ENCODE results near the gene ITGA1. TPM values are rescaled to one million over a fixed set of nuclear protein-coding genes. Genes with fewer than 3 reads are reported as not detected.

Gene ITGA1
- total and polyA plus RNA-seq, 9 donors: 4.9 to 41.2 (median 14.7) TPM

DNA sequence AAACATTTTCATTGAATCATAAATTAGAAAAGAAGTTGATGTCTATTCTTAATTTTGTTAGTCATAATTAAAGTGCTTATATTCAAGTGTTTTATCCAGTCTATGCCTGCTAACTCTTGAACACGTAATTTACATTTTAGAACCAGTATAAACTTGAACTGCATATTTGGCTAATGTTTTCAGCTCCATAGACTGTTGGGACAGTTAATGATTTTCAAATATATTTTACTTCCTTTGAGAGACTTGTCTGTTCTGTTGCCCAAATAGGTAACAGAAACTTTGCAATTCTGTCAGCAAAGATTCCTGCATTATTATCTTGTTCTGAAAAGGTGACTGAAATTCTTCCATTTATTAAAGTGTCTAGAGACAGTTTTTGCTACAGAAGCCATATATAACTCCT is 209.3 kb downstream of the ITGA1 start:
- no peaks in the 10 kb centered on the region for H3K9me3 ChIP-seq
- no peak for DNase-seq
- intact Hi-C loops (cut with DNase I): no loop called here
- WGBS, 3 donors: 45 to 63% (median 51%) methylated on average over 1 of the region's 1 CpG
- H3K4me3 ChIP-seq: no peak overlapping the region
- no peak overlapping the region for H3K27ac ChIP-seq
- no peaks in the 10 kb centered on the region for H3K36me3 ChIP-seq
- H3K27me3 ChIP-seq: no peaks in the 10 kb centered on the region
- H3K4me1 ChIP-seq (ENCODE audit: insufficient read depth): no peaks in the 10 kb centered on the region
- no peak for TF ChIP-seq POLR2A (IDR thresholded peaks at IDR 0.05)

DNA sequence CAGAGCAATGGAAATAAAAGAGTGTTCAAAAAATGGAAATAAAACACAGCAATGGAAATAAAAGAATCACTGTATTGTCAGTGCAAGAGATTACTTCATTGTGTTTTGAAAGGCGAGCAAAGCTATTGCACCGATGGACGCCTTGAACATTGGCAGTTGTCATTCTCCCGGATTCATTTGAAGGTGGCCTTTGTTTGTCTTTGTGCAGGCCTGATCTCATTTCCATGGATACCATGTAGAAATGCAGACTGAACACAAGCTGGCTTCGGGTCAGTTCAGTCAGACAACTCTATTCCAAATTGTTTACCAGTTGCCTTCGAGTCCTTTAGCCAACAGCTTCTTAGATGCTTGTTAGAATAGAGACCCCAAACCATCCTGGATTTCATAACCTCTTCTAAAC is 209.7 kb downstream of the ITGA1 start:
- Histone ChIP-seq H3K36me3 (no peaks in the 10 kb centered on the region), H3K9me3 (no peaks in the 10 kb centered on the region), H3K4me3 (no peak overlapping the region), H3K27ac (no peak overlapping the region), H3K4me1 (ENCODE audit: insufficient read depth) (no peaks in the 10 kb centered on the region), H3K27me3 (no peaks in the 10 kb centered on the region)
- 83 to 92% (median 84%) methylated on average over 6 of the region's 6 CpGs for WGBS, 3 donors
- TF ChIP-seq POLR2A (IDR thresholded peaks at IDR 0.05) (no peak), EP300 (IDR thresholded peaks at IDR 0.05) (no peak)
- TF ChIP-seq, protein P1, sequence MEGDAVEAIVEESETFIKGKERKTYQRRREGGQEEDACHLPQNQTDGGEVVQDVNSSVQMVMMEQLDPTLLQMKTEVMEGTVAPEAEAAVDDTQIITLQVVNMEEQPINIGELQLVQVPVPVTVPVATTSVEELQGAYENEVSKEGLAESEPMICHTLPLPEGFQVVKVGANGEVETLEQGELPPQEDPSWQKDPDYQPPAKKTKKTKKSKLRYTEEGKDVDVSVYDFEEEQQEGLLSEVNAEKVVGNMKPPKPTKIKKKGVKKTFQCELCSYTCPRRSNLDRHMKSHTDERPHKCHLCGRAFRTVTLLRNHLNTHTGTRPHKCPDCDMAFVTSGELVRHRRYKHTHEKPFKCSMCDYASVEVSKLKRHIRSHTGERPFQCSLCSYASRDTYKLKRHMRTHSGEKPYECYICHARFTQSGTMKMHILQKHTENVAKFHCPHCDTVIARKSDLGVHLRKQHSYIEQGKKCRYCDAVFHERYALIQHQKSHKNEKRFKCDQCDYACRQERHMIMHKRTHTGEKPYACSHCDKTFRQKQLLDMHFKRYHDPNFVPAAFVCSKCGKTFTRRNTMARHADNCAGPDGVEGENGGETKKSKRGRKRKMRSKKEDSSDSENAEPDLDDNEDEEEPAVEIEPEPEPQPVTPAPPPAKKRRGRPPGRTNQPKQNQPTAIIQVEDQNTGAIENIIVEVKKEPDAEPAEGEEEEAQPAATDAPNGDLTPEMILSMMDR (IDR thresholded peaks at IDR 0.05): no peak
- intact Hi-C loops (cut with DNase I): no loop called here
- DNase-seq: no peak

DNA sequence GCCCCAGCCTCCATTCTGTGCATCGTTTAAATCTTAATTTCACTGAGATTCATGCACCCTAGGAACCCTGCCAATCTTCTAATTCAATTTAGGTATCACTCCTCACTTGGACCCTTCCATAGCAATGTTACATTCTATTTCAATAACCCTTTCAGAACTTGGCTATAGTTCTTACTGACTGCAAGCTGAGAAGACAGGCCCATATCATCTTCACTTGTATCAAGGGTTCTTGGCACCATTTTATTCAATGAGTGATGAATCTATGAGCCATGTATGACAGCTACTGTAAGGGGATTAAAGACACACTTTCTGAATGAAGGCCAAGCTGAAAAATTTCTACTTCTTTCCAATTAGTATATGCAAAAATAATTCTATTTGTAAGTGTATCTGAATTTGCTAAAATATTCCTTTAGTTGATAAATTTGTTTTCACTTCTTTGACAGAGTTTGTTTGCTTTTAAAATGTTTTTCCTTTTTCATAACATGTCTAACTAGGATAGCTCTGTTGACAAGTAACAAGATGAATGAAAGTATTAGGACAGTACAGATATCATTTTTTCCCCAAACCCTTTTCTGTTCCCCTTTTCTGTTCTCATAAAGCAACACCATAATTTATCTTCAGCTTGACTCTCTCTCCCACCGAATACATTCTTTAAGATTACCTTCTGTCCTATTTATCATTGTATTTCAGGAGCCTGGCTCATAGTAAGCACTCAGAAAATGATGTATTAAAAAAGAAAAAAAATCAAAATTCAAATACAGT is 211.0 kb downstream of the ITGA1 start:
- H3K4me1 ChIP-seq (ENCODE audit: insufficient read depth): no peaks in the 10 kb centered on the region
- intact Hi-C loops (cut with DNase I): no loop called here
- H3K9me3 ChIP-seq: no peaks in the 10 kb centered on the region
- DNase-seq: no peak
- WGBS, 3 donors: 74 to 86% (median 82%) methylated on average over 2 of the region's 2 CpGs
- H3K4me3 ChIP-seq: no peak overlapping the region
- H3K36me3 ChIP-seq: no peaks in the 10 kb centered on the region
- no peaks in the 10 kb centered on the region for H3K27me3 ChIP-seq
- no peak overlapping the region for H3K27ac ChIP-seq
- TF ChIP-seq, protein P1 (IDR thresholded peaks at IDR 0.05): no peak
- no peak for TF ChIP-seq POLR2A (IDR thresholded peaks at IDR 0.05)
- TF ChIP-seq EP300 (IDR thresholded peaks at IDR 0.05): no peak

DNA sequence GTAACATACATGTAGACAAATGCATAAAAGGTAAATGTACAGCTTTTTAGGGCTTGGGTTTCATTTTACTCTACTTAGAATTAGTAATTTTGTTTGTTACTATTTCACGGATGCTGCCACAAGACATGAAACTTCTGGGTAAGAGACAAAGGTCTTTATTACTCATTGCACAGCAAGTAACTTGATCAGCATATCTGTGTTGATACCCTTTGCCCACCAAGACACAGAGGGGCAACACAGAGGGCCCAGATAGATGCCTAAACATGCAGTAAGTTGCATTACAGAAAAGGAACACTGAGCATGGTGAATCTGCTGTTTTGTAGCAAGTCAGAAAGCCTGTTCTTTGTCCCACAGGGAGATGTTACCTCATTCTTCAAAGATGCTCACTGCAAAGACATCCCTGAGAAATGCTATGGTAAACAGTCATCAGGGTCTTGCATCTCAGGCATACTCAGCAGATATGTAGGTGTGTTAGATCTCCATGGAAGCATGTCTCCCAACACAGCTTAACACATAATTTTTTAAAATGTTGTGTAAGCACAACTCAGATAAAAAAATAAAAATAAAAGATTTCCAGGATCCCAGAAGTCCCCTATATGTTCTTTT is 211.7 kb downstream of the ITGA1 start:
- Histone ChIP-seq H3K27ac (no peak overlapping the region), H3K4me3 (no peak overlapping the region), H3K36me3 (no peaks in the 10 kb centered on the region), H3K9me3 (no peaks in the 10 kb centered on the region), H3K4me1 (ENCODE audit: insufficient read depth) (no peaks in the 10 kb centered on the region), H3K27me3 (no peaks in the 10 kb centered on the region)
- intact Hi-C loops (cut with DNase I): no loop called here
- DNase-seq: no peak
- 82 to 96% (median 92%) methylated on average over 1 of the region's 1 CpG for WGBS, 3 donors
- TF ChIP-seq, protein P1 (IDR thresholded peaks at IDR 0.05): no peak
- TF ChIP-seq EP300 (IDR thresholded peaks at IDR 0.05) (no peak), POLR2A (IDR thresholded peaks at IDR 0.05) (no peak)

DNA sequence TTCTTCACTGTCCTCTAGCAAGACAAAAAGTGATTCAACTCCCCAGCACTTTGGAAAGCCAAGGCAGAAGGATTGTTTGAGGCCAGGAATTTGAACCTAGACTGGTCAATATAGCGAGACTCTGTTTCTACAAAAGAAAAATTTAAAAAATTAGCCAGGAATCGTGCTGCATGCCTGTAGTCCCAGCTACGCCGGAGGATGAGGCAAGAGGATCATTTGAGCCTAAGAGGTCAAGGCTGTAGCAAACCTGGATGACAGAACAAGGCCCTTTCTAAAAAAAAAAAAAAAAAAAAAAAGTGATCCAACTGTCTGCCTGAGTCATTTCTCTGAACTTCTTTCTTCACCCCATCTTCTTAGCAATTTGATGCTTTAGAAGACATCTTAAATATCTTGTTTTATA is 213.8 kb downstream of the ITGA1 start:
- no peaks in the 10 kb centered on the region for H3K4me1 ChIP-seq (ENCODE audit: insufficient read depth)
- H3K4me3 ChIP-seq: no peak overlapping the region
- intact Hi-C loops (cut with DNase I): no loop called here
- H3K27ac ChIP-seq: no peak overlapping the region
- TF ChIP-seq, protein P1 (IDR thresholded peaks at IDR 0.05): no peak
- no peak for TF ChIP-seq POLR2A (IDR thresholded peaks at IDR 0.05)
- no peak for TF ChIP-seq EP300 (IDR thresholded peaks at IDR 0.05)
- WGBS, 3 donors: 92 to 98% (median 93%) methylated on average over 4 of the region's 4 CpGs
- no peaks in the 10 kb centered on the region for H3K36me3 ChIP-seq
- H3K27me3 ChIP-seq: no peaks in the 10 kb centered on the region
- no peak for DNase-seq
- no peaks in the 10 kb centered on the region for H3K9me3 ChIP-seq
